ENCODE measurements around the gene SYNGAP1.
A peak's percentile ranks its signal among the peaks of the same experiment; 100 is the strongest.

SYNGAP1 gene

GRCh38 chr6:33380272-33380981 is 39.4 kb upstream of the SYNGAP1 start:
- H3K4me3 ChIP-seq (ENCODE audit: control insufficient read depth, low read depth, low read length) = no peak overlapping the region
- DNase-seq (ENCODE audit: low read depth) = no peak
- no peak for TF ChIP-seq CTCF (conservative IDR thresholded peaks at IDR 0.05; ENCODE audit: control insufficient read depth, insufficient read depth, low read depth, low read length)

- no peak overlapping the region for H3K4me3 ChIP-seq (ENCODE audit: control insufficient read depth, low read depth, low read length)
- DNase-seq (ENCODE audit: low read depth) = no peak
- no peak for TF ChIP-seq CTCF (conservative IDR thresholded peaks at IDR 0.05; ENCODE audit: control insufficient read depth, insufficient read depth, low read depth, low read length)
Observed at GRCh38 chr6:33383427-33384185, 36.3 kb upstream of the SYNGAP1 start.

- no peak overlapping the region for H3K4me3 ChIP-seq (ENCODE audit: control insufficient read depth, low read depth, low read length)
- TF ChIP-seq CTCF (conservative IDR thresholded peaks at IDR 0.05; ENCODE audit: control insufficient read depth, insufficient read depth, low read depth, low read length) = peak; percentile 73
- DNase-seq (ENCODE audit: low read depth) = peak; percentile 91
Observed at GRCh38 chr6:33384581-33385020, 35.3 kb upstream of the SYNGAP1 start.

- H3K4me3 ChIP-seq (ENCODE audit: control insufficient read depth, low read depth, low read length) = no peak overlapping the region
- no peak for TF ChIP-seq CTCF (conservative IDR thresholded peaks at IDR 0.05; ENCODE audit: control insufficient read depth, insufficient read depth, low read depth, low read length)
- DNase-seq (ENCODE audit: low read depth) = no peak
Observed at GRCh38 chr6:33390173-33390572, 29.7 kb upstream of the SYNGAP1 start.

GRCh38 chr6:33390767-33391277 is 29.0 kb upstream of the SYNGAP1 start:
- no peak for TF ChIP-seq CTCF (conservative IDR thresholded peaks at IDR 0.05; ENCODE audit: control insufficient read depth, insufficient read depth, low read depth, low read length)
- peak overlapping the region; percentile 23 for H3K4me3 ChIP-seq (ENCODE audit: control insufficient read depth, low read depth, low read length)
- no peak for DNase-seq (ENCODE audit: low read depth)

GRCh38 chr6:33391278-33391921 is 28.5 kb upstream of the SYNGAP1 start, which contains the start of gene KIFC1:
Gene KIFC1 (plus strand): TSS chr6:33391823. CDS start chr6:33391986, 163 bp downstream.
- peak within 1 kb of the TSS; percentile 92 for H3K4me3 ChIP-seq (ENCODE audit: control insufficient read depth, low read depth, low read length)
- TF ChIP-seq CTCF (conservative IDR thresholded peaks at IDR 0.05; ENCODE audit: control insufficient read depth, insufficient read depth, low read depth, low read length) = peak; percentile 90
- peak; percentile 100 for DNase-seq (ENCODE audit: low read depth)

Measured in fibroblast of mammary gland (primary cell).